ENCODE data around the gene CST9.

Gene CST9

DNA sequence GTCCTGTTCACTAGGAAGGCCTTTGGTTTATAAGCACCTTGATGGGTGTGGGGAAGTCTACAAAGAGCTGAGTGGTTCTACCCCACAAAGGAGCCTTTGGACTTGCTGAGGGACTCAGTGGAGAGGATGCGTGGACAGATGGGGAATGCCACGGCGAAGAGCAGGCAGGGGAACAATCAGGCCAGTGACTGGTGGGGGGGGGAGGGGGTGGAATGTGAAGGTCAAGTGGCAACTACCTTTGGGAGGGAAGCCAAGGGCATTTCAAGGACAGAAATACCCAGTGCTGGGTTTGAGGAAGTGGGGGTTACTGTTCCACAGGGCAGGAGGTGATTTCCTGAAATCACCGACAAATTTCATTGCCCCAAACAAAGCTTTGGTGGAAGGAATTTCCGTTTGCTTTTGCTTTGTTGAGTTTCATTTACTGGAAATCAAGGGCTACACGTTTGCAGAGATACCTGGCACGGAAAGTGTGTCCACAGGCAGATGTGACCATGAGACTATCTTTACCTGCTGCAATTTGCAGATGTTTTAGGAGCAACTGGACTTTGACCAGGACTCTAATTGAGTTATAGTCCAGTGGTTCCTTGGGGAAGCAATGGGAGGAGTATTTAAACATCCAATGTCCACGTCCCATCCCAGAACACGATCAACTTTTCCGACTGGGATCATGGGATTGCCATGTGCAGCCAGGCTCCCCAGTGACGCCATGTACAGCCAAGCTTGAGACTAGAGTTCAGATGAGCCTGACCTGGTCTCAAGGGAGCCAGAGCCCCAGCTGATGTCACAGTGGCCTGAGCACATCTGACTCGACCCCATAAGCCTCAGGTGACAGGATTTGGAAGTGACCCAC is 24.1 kb upstream of the CST9 start:
- no peak overlapping the region for H3K4me3 ChIP-seq (ENCODE audit: control insufficient read depth, low read depth, low read length)
- no peak for DNase-seq (ENCODE audit: low read depth)
- TF ChIP-seq, protein P1, sequence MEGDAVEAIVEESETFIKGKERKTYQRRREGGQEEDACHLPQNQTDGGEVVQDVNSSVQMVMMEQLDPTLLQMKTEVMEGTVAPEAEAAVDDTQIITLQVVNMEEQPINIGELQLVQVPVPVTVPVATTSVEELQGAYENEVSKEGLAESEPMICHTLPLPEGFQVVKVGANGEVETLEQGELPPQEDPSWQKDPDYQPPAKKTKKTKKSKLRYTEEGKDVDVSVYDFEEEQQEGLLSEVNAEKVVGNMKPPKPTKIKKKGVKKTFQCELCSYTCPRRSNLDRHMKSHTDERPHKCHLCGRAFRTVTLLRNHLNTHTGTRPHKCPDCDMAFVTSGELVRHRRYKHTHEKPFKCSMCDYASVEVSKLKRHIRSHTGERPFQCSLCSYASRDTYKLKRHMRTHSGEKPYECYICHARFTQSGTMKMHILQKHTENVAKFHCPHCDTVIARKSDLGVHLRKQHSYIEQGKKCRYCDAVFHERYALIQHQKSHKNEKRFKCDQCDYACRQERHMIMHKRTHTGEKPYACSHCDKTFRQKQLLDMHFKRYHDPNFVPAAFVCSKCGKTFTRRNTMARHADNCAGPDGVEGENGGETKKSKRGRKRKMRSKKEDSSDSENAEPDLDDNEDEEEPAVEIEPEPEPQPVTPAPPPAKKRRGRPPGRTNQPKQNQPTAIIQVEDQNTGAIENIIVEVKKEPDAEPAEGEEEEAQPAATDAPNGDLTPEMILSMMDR (conservative IDR thresholded peaks at IDR 0.05; ENCODE audit: control insufficient read depth, insufficient read depth, low read depth, low read length) = no peak

DNA sequence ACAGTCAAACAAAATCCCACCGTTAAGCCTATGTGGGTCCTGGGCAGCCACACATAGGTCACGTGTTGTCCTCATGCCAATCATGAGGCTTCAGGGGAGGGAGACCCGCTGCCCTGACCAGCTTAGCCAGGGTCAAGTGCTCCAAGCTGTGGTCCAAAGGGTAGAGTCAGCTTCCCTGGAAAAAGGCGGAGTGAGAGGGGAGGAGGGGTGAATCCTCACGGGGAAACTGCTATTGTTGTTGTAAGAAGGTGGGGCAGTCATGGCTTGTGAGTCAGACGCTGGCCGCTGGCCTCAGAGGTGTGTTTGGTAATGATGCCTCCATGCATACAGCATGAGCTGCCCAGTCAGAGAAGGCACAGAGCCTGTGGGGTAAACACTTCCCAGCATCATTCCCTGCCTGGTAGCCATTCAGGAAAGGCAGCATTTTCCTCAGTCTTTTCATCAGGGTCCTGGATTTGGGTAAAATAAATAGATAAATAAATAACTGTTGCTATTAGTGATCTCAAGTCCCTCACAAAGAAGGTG is 23.4 kb upstream of the CST9 start:
- peak; percentile 91 for DNase-seq (ENCODE audit: low read depth)
- no peak overlapping the region for H3K4me3 ChIP-seq (ENCODE audit: control insufficient read depth, low read depth, low read length)
- TF ChIP-seq, protein P1 (conservative IDR thresholded peaks at IDR 0.05; ENCODE audit: control insufficient read depth, insufficient read depth, low read depth, low read length) = no peak

DNA sequence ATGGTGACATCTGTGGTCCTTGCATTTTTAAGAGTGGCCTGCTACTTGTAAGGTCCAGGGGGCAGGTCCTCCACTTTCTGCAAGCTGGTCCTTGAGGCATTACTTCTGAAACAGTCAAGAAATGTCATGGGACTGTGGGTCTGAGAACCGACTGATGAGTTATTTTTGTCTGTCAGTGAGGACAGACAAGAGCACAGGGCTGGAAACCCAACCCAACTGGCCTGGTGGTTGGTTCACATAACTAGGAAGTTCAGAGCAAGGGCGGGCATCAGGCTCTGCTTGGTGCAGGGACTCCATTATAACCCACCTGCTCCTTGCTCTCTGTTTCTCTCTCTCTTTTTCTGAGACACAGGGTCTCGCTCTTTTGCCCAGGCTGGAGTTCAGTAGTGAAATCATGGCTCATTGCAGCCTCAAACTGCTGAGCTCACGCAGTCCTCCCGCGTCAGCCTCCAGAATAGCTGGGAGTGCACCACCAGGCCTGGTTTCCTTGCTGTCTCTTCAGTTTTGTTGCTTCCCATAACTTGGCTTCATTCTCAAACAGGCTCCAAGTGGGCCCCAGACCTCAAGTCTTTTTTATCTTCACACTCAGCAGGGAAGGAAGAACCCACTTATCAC is 22.8 kb upstream of the CST9 start:
- no peak overlapping the region for H3K4me3 ChIP-seq (ENCODE audit: control insufficient read depth, low read depth, low read length)
- DNase-seq (ENCODE audit: low read depth) = no peak
- TF ChIP-seq, protein P1 (conservative IDR thresholded peaks at IDR 0.05; ENCODE audit: control insufficient read depth, insufficient read depth, low read depth, low read length) = no peak

DNA sequence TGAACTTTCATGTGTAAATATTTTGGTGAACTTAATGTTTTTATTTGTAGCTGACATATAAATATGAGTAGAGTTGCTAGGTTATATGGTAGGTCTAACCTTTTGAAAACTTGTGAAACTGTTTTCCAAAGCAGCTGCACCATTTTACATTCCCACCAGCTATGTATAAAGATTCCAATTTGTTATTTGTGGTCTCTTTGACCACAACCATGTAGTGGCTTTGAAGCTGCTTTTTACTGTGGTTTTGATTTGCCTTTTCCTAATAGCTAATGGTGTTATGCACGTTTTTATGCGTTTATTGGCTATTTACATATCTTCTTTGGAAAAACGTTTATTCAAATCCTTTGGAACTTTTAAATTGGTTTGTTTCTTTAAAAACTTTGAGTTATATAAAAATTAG is 21.8 kb upstream of the CST9 start:
- H3K4me3 ChIP-seq (ENCODE audit: control insufficient read depth, low read depth, low read length) = no peak overlapping the region
- TF ChIP-seq, protein P1 (conservative IDR thresholded peaks at IDR 0.05; ENCODE audit: control insufficient read depth, insufficient read depth, low read depth, low read length) = no peak
- peak; percentile 21 for DNase-seq (ENCODE audit: low read depth)

DNA sequence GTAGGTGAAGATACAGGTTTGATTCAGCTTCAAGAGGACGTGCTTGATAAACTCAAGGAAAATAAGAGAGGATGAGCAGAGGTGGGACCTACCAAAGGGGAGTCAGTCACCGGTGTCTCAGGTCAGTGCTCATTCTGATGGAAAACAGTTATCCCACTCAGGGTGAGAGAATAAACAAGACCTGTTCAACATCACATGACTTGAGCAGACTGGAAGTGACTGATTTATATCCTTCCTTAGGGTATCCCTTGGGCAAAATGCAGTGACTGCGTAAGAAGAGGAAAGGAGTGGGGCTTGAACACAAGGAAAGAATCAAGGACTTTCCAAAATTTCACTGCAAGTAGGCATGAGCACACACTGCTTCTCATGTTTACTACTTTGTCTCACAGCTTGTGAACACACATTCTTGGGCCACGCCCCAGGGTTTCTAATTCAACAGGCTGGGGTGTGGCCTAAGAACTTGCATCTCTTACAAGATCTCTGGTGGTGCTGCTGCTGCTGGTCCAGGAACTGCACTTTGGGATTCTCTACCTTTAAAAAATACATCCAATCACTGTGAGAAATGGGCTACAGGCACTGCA is 20.4 kb upstream of the CST9 start:
- H3K4me3 ChIP-seq (ENCODE audit: control insufficient read depth, low read depth, low read length) = no peak overlapping the region
- peak; percentile 65 for DNase-seq (ENCODE audit: low read depth)
- TF ChIP-seq, protein P1 (conservative IDR thresholded peaks at IDR 0.05; ENCODE audit: control insufficient read depth, insufficient read depth, low read depth, low read length) = no peak

DNA sequence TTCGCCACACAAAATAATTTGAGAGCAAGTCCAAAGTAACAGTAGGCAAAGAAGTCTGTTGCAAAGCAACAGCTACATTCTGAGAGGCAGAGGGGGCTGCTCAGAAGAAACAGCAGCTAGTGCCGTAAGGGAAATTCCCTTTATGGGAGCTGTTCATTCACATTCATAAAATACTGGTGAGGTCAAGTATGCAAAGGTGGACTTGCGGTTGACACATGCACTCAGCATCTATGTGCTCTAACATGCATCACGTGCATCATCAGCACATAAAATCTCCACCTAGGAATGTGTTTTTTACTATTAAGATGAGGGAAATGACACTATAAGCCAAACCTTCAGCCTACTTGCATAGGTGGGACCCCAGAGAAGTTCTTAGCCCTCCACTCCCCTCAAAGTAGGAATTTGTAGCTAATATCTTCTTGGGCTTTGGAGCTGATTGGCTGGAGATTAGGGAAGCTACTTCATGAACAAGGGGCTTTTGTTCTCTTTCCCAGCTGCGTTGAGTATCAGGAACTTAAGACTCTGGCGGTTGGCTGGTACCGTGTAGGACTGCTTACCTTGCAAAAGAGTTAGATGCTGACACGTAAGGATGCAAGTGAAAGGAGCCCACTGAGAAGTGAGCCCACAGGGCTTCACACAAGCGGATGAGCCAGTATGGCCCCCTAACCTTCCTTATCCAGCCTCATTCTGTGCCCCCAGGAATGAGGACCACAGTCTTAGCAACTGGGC is 19.7 kb upstream of the CST9 start:
- no peak overlapping the region for H3K4me3 ChIP-seq (ENCODE audit: control insufficient read depth, low read depth, low read length)
- TF ChIP-seq, protein P1 (conservative IDR thresholded peaks at IDR 0.05; ENCODE audit: control insufficient read depth, insufficient read depth, low read depth, low read length) = no peak
- DNase-seq (ENCODE audit: low read depth) = no peak

Data from fibroblast of mammary gland (primary cell).